ENCODE measurements around the gene BIRC2.

DNA sequence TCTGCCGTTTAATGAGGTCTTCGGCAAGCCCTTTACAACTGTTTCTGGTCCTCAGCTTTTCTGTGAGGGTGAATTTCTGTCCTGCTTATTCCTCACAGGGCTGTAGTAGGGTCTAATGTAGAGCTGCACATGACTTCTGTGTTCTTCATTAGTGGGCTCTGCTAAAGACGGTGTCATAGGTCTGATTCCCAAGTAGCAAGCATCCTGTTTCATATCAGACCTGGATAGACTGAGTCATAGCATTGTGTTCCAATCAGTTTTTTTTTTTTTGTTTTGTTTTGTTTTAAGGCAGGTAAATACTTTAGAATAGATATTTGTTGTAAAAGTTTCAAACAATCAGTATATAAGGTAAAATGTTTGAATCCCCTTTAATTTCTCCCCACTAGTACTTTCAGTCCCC lies 35.4 kb downstream of the BIRC2 start:
- TF ChIP-seq, protein P1, sequence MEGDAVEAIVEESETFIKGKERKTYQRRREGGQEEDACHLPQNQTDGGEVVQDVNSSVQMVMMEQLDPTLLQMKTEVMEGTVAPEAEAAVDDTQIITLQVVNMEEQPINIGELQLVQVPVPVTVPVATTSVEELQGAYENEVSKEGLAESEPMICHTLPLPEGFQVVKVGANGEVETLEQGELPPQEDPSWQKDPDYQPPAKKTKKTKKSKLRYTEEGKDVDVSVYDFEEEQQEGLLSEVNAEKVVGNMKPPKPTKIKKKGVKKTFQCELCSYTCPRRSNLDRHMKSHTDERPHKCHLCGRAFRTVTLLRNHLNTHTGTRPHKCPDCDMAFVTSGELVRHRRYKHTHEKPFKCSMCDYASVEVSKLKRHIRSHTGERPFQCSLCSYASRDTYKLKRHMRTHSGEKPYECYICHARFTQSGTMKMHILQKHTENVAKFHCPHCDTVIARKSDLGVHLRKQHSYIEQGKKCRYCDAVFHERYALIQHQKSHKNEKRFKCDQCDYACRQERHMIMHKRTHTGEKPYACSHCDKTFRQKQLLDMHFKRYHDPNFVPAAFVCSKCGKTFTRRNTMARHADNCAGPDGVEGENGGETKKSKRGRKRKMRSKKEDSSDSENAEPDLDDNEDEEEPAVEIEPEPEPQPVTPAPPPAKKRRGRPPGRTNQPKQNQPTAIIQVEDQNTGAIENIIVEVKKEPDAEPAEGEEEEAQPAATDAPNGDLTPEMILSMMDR (IDR thresholded peaks at IDR 0.05; ENCODE audit: low read depth, low read length, poor library complexity, severe bottlenecking), result no peak
- TF ChIP-seq EZH2phosphoT487 (IDR thresholded peaks at IDR 0.05; ENCODE audit: borderline replicate concordance, low read length), result no peak
